SK-N-SH treated with all-trans-retinoic acid at 6 μM for 48 hours (cell line): ENCODE measurements around the gene GRM4.

Experiments
- ATAC-seq: fragments of 200-7000 bp; cut with Tn5 transposase; 3 replicates; pipeline ENCODE4 v1.9.1; 2020; ENCODE audit warnings: mild to moderate bottlenecking, moderate library complexity
- ARNTL ChIP-seq: fragments of 450-650 bp; formaldehyde crosslinking; IDR thresholded peaks from 2 replicates; pipeline ENCODE4 v1.5.0; 2020; ENCODE audit warnings: low read depth, mild to moderate bottlenecking, moderate library complexity, borderline replicate concordance
- BACH2 ChIP-seq: fragments of 250-450 bp; sonication (Bioruptor Pico); IDR thresholded peaks from 2 replicates; pipeline ENCODE4 v1.9.0; 2021; ENCODE audit warnings: mild to moderate bottlenecking, borderline replicate concordance
- CSDC2 ChIP-seq: fragments of 250-450 bp; sonication (Bioruptor Pico); IDR thresholded peaks from 2 replicates; pipeline ENCODE4 v1.5.0; 2020; ENCODE audit warnings: mild to moderate bottlenecking, moderate library complexity
- ESRRG ChIP-seq: fragments of 250-450 bp; sonication (Bioruptor Pico); IDR thresholded peaks from 2 replicates; pipeline ENCODE4 v1.6.1; 2021; ENCODE audit warnings: mild to moderate bottlenecking
- GLIS3 ChIP-seq: fragments of 250-450 bp; sonication (Bioruptor Pico); IDR thresholded peaks from 2 replicates; pipeline ENCODE4 v1.5.0; 2020; ENCODE audit warnings: mild to moderate bottlenecking, moderate library complexity
- ISL1 ChIP-seq: fragments of 250-450 bp; sonication (Bioruptor Pico); IDR thresholded peaks from 2 replicates; pipeline ENCODE4 v2.1.2; 2022; ENCODE audit warnings: mild to moderate bottlenecking, moderate library complexity
- OSR1 ChIP-seq: fragments of 250-450 bp; sonication (Bioruptor Pico); IDR thresholded peaks from 2 replicates; pipeline ENCODE4 v1.8.0; 2022; ENCODE audit warnings: moderate library complexity, mild to moderate bottlenecking, inconsistent platforms
- PPARA ChIP-seq: fragments of 250-450 bp; sonication (Bioruptor Pico); IDR thresholded peaks from 2 replicates; pipeline ENCODE4 v1.5.0; 2020; ENCODE audit warnings: mild to moderate bottlenecking, borderline replicate concordance
- RARB ChIP-seq: fragments of 250-450 bp; sonication (Bioruptor Pico); IDR thresholded peaks from 2 replicates; pipeline ENCODE4 v1.8.0; 2021; ENCODE audit warnings: mild to moderate bottlenecking, moderate library complexity
- SNAI2 ChIP-seq: fragments of 250-450 bp; sonication (Bioruptor Pico); IDR thresholded peaks from 2 replicates; pipeline ENCODE4 v1.5.0; 2020; ENCODE audit warnings: mild to moderate bottlenecking, moderate library complexity
- TCF4 ChIP-seq: fragments of 250-450 bp; sonication (Bioruptor Pico); IDR thresholded peaks from 2 replicates; pipeline ENCODE4 v1.8.0; 2021; ENCODE audit warnings: mild to moderate bottlenecking, moderate library complexity, borderline replicate concordance
- TOX ChIP-seq: fragments of 250-450 bp; sonication (Bioruptor Pico); IDR thresholded peaks from 2 replicates; pipeline ENCODE4 v1.8.0; 2021; ENCODE audit warnings: mild to moderate bottlenecking, moderate library complexity, borderline replicate concordance
- ZFP3 ChIP-seq: fragments of 250-450 bp; sonication (Bioruptor Pico); IDR thresholded peaks from 2 replicates; pipeline ENCODE4 v1.5.0; 2020; ENCODE audit warnings: mild to moderate bottlenecking, moderate library complexity
- ZFP30 ChIP-seq: fragments of 450-650 bp; formaldehyde crosslinking; IDR thresholded peaks from 2 replicates; pipeline ENCODE4 v1.5.0; 2022; ENCODE audit warnings: mild to moderate bottlenecking, moderate library complexity
- ZNF70 ChIP-seq: fragments of 450-650 bp; formaldehyde crosslinking; IDR thresholded peaks from 2 replicates; pipeline ENCODE4 v1.5.0; 2020; ENCODE audit warnings: mild to moderate bottlenecking, moderate library complexity
- TF ChIP-seq, protein P1 (sequence below): fragments of 250-450 bp; sonication (Bioruptor Pico); IDR thresholded peaks from 2 replicates; pipeline ENCODE4 v1.5.0; 2020; ENCODE audit warnings: mild to moderate bottlenecking, moderate library complexity
- TF ChIP-seq, protein P2 (sequence below): fragments of 250-450 bp; sonication (Bioruptor Pico); IDR thresholded peaks from 2 replicates; pipeline ENCODE4 v1.8.0; 2020; ENCODE audit warnings: mild to moderate bottlenecking, moderate library complexity, borderline replicate concordance
- TF ChIP-seq, protein P3 (sequence below): fragments of 250-450 bp; sonication (Bioruptor Pico); IDR thresholded peaks from 2 replicates; pipeline ENCODE4 v1.5.1; 2020; ENCODE audit warnings: low read depth, mild to moderate bottlenecking, moderate library complexity
- TF ChIP-seq, protein P4 (sequence below): fragments of 250-450 bp; sonication (Bioruptor Pico); IDR thresholded peaks from 2 replicates; pipeline ENCODE4 v1.8.0; 2021; ENCODE audit warnings: low read depth, mild to moderate bottlenecking, moderate library complexity, borderline replicate concordance

GRM4 gene

DNA sequence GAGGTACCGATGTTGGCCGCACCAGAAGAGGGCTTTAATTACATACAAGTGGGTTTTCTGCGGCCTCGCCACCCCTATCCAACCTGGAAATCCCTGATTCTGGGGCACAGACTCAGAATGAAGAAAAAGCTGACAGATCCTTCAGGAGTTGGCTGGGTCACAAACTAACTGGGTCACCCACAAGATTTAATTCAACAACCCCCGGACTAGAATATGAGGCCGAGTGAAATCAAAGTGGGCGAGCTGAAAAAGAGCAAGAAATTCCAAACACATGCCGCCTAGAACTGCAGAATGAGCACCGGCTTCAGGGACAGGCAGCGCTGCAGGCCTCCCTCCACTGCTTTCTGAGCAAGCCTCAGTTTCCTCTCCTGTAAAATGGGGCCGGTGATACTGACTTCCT, 30.0 kb downstream of the GRM4 start:
- ATAC-seq = no peak
- TF ChIP-seq ISL1 (CRISPR knock-in tag) (no peak), ZNF70 (CRISPR knock-in tag) (no peak), ZFP30 (CRISPR knock-in tag) (no peak), BACH2 (CRISPR knock-in tag) (no peak), TCF4 (CRISPR knock-in tag) (no peak), PPARA (CRISPR knock-in tag) (no peak), GLIS3 (no peak), OSR1 (CRISPR knock-in tag) (no peak), SNAI2 (CRISPR knock-in tag) (no peak), TOX (no peak), RARB (CRISPR knock-in tag) (no peak), ZFP3 (no peak), ARNTL (CRISPR knock-in tag) (no peak)
- TF ChIP-seq, protein P1, sequence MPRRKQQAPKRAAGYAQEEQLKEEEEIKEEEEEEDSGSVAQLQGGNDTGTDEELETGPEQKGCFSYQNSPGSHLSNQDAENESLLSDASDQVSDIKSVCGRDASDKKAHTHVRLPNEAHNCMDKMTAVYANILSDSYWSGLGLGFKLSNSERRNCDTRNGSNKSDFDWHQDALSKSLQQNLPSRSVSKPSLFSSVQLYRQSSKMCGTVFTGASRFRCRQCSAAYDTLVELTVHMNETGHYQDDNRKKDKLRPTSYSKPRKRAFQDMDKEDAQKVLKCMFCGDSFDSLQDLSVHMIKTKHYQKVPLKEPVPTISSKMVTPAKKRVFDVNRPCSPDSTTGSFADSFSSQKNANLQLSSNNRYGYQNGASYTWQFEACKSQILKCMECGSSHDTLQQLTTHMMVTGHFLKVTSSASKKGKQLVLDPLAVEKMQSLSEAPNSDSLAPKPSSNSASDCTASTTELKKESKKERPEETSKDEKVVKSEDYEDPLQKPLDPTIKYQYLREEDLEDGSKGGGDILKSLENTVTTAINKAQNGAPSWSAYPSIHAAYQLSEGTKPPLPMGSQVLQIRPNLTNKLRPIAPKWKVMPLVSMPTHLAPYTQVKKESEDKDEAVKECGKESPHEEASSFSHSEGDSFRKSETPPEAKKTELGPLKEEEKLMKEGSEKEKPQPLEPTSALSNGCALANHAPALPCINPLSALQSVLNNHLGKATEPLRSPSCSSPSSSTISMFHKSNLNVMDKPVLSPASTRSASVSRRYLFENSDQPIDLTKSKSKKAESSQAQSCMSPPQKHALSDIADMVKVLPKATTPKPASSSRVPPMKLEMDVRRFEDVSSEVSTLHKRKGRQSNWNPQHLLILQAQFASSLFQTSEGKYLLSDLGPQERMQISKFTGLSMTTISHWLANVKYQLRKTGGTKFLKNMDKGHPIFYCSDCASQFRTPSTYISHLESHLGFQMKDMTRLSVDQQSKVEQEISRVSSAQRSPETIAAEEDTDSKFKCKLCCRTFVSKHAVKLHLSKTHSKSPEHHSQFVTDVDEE = no peak
- TF ChIP-seq, protein P2, sequence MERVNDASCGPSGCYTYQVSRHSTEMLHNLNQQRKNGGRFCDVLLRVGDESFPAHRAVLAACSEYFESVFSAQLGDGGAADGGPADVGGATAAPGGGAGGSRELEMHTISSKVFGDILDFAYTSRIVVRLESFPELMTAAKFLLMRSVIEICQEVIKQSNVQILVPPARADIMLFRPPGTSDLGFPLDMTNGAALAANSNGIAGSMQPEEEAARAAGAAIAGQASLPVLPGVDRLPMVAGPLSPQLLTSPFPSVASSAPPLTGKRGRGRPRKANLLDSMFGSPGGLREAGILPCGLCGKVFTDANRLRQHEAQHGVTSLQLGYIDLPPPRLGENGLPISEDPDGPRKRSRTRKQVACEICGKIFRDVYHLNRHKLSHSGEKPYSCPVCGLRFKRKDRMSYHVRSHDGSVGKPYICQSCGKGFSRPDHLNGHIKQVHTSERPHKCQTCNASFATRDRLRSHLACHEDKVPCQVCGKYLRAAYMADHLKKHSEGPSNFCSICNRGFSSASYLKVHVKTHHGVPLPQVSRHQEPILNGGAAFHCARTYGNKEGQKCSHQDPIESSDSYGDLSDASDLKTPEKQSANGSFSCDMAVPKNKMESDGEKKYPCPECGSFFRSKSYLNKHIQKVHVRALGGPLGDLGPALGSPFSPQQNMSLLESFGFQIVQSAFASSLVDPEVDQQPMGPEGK (CRISPR knock-in tag) = no peak
- TF ChIP-seq, protein P3, sequence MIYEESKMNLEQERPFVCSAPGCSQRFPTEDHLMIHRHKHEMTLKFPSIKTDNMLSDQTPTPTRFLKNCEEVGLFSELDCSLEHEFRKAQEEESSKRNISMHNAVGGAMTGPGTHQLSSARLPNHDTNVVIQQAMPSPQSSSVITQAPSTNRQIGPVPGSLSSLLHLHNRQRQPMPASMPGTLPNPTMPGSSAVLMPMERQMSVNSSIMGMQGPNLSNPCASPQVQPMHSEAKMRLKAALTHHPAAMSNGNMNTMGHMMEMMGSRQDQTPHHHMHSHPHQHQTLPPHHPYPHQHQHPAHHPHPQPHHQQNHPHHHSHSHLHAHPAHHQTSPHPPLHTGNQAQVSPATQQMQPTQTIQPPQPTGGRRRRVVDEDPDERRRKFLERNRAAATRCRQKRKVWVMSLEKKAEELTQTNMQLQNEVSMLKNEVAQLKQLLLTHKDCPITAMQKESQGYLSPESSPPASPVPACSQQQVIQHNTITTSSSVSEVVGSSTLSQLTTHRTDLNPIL = no peak

DNA sequence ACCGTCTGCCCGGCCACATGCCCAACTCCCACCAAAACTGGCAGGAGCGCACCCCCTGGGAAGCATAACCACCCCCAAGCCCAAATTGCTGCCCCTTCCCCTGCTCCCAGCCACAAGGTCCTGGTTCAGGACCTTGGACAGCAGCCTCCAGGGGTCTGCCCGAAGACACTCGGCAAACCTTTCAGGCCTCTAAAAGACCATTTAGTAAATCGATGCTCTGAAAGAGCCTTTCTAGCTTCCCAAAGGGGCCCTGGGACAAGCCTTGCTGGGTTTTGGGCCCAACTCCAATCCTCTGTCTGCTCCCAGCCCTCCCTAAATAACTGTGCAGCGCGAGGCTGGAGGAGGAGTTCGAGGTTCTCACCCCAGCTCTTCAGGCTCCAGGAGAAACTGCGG, 30.5 kb downstream of the GRM4 start:
- TF ChIP-seq ZNF70 (CRISPR knock-in tag) (no peak), ISL1 (CRISPR knock-in tag) (no peak)
- TF ChIP-seq, protein P4, sequence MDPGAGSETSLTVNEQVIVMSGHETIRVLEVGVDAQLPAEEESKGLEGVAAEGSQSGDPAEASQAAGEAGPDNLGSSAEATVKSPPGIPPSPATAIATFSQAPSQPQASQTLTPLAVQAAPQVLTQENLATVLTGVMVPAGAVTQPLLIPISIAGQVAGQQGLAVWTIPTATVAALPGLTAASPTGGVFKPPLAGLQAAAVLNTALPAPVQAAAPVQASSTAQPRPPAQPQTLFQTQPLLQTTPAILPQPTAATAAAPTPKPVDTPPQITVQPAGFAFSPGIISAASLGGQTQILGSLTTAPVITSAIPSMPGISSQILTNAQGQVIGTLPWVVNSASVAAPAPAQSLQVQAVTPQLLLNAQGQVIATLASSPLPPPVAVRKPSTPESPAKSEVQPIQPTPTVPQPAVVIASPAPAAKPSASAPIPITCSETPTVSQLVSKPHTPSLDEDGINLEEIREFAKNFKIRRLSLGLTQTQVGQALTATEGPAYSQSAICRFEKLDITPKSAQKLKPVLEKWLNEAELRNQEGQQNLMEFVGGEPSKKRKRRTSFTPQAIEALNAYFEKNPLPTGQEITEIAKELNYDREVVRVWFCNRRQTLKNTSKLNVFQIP (CRISPR knock-in tag) = no peak

DNA sequence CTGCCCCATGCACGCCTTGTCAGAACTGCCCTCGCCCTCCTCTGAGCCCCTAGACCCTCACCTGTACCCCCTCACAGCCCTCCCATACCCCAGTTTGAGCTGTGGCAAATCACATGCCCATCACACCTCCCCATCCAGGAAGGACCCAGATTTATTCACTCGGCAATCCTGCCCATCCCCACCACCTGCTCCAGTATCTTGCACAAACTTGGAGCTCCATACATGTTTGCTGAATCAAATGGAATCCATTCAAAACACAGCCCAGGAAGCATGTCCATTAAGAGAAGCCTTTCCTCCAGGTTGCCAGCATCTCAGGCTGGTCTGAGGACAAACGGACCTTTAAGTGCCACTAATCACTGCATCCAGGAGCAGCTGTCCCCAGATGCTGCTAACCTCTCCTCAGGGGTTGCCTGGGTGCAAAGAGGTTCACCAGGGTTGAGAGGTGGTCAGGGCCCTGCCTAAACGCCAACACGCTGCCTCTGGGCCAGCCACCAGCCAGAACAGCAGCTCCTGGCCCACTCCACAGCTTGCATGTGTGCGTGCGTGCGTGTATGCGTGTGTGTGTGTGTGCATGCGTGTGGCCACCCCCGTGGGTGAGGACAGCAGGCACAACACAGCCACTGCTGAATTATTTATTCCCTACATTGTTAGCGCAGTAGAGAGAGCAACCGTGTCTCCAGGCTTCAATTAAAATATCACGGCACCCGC, 31.0 kb downstream of the GRM4 start:
- no peak for ATAC-seq
- TF ChIP-seq, protein P3 = no peak
- TF ChIP-seq, protein P2 (CRISPR knock-in tag) = no peak
- no peak for TF ChIP-seq OSR1 (CRISPR knock-in tag)
- no peak for TF ChIP-seq RARB (CRISPR knock-in tag)
- no peak for TF ChIP-seq CSDC2 (CRISPR knock-in tag)
- TF ChIP-seq ARNTL (CRISPR knock-in tag) = no peak
- no peak for TF ChIP-seq PPARA (CRISPR knock-in tag)
- no peak for TF ChIP-seq ESRRG
- no peak for TF ChIP-seq ZFP30 (CRISPR knock-in tag)
- TF ChIP-seq BACH2 (CRISPR knock-in tag) = no peak
- no peak for TF ChIP-seq TCF4 (CRISPR knock-in tag)

More for the DNA sequence above, 30.5 kb downstream of the GRM4 start:
- no peak for ATAC-seq
